IPS-NIHi11 (cell line): ENCODE measurements around the gene GABRR1.
A peak's percentile ranks its signal among the peaks of the same experiment; 100 is the strongest.
"Not testable (repeated sequence)": the region's sequence is repeated elsewhere in the genome, so short reads cannot be mapped to it uniquely, and the experiment has no call there.

ENCODE experiments used
- DNase-seq: peaks from one replicate; pipeline ENCODE4 v3.0.0; 2012; ENCODE audit warnings: mixed read lengths, low spot score

Gene GABRR1

DNA sequence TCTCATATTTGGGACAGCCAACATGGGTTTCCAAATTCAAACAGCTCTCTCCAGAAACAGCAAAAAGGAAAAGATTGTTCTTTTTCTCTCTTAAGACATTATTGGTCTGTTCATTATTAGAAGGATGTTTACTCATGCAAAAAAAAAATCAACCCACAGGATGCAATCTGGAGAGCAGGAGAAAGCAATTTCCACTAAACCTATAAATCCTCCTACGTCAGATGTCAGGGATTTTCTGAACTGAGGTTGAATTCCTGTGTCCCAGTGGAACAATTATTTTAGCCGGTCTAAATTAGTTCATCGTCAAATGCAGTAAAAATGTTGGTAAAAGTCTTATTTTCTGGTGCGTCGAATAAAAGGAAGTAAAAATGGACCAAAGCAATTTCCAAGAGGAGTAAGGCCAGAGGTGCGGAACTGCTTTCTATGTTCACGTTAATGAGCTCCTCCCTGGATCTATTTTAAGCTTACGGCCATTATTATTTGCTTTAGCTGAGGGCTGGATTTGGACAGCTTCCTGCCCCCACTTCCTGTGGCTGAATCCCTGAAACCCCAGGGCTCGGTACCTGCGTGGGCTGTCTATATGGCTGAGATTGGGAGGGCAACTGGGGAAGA, at the start of gene GABRR1:
Gene GABRR1 (minus strand): TSS at position 60 of the 612 bp plus-strand sequence. CDS start 36 bp downstream, at position 24.
- no peak for DNase-seq

DNA sequence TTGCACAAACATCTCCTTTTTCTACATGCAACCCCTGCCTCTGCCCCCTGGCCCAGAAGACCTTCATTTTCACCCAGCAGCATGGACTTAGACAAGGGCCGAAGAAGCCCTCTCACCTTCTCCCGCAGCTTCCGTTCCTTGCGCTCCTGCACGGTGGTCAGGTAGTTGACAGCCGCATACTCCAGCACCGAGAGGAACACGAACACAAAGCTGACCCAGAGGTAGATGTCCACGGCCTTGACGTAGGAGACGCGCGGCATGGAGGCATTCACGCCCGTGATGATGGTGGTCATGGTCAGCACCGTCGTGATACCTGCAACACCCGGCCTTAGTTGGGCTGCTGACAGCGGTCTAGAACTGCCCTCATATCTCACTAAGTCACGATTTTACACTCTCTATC, 47.1 kb upstream of the GABRR1 start:
- DNase-seq = no peak

DNA sequence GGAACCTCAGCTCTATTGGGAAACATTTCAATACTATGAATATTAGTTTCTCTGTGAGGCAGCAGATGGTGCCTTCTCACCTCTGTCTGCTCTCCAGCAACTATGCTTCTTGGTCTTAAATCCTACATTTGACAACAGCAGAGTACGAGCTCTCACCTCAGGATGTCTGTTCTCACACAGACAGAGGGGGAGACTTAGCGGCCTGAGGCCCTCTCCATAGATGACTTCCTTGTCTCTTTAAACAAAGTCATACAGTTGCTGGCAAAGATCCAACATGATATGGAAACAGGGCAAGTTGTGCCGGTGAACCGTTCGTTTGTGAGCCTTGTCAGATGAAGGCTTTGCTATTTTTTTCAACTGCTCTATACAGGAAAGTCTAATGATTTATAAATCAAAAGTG, 43.7 kb upstream of the GABRR1 start:
- no peak for DNase-seq

DNA sequence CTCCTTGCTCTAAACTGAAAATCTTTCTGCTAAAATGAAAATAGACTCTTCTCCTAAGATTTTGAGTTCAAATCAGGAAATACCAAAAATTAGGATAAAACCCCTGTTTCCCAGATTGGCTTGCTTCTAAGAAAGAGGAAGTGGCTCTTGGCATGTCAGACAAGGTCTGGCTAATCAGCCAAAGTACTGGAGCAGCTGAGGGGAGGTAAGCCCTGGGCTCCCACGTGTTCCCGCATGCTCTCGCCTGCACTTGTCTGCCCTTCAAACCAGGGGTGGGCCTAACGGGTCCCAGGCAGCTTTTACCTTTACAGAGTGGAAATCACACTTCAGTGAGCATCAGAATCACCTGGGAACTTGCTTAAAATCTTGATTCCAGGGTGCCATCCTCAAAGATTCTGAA, 43.2 kb upstream of the GABRR1 start:
- peak; percentile 32 for DNase-seq

DNA sequence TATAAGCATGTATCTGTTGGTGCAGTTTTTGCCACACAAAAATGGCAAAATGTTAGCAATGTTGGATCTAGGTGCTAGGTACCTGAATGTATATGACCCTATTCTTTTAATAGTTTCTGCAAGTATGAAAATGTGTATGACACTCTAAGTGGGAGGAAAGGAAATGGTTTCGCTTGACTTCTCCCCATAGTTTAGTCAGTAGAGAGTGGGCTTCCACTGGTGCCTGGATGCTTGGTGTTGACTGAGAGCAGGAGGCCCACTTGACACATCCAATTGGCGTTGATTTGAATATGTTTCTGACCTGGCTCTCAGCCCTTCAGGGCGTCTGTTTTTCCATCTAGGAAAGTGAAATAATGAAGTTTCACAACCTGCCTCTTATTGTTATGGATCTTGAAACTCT, 41.8 kb upstream of the GABRR1 start:
- DNase-seq = no peak

DNA sequence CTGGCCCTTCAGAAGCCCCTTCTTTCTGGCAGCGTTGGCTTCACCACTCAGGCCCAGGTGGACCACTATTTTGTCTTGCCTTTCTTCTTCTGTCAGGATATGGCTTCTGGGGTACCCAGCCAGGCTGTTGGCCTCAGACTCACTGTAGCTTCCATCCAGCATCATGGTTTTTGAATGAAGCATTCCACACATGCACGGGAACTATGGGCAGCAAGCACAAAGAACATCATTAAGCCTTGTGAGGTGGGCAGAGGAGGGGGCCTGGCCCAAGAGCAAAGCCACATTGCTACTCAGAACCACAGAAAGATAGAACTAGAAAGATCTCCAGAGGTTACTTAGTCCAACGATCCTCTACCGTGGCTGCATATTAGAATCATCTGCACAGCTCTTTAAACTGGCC, 40.6 kb upstream of the GABRR1 start:
- no peak for DNase-seq

DNA sequence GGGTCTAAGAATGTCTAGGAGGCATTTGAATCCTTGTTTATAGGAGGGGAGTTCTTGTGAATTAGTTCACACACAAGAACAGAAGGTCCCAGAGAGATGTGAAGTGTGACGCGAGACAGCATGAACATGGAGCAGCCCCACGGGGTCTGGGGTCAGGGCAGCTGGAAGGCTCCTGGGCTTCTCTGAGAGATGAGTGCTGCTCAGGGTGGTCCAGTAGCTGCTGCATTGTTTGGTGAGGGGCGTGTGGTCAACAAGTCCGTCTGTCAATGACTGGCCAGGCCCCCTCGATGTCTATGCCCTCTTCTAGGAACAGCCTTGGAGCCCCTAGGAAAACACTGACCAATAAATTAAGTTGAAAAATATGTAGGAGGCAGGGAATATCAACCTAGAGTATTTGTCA, 40.2 kb upstream of the GABRR1 start:
- DNase-seq = no peak

DNA sequence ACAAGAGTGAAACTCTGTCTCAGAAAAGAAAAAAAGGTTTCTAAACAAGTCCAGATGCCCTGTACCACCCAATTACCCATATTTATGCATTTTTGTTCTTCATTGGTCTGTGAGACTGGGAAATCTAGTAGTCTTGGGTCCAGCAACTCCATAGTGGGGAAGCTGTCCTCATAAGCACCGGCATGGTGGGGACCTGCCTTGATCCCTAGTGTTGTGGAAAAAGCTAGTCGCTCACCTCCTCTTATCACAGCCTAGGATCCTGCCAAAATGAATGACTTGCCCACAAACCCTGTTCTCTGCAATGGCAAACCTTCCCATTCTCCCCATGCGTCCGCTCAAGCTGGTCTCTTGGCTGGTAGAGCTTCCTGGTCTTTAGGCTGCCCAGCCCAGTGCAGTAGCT, 38.3 kb upstream of the GABRR1 start:
- no peak for DNase-seq

DNA sequence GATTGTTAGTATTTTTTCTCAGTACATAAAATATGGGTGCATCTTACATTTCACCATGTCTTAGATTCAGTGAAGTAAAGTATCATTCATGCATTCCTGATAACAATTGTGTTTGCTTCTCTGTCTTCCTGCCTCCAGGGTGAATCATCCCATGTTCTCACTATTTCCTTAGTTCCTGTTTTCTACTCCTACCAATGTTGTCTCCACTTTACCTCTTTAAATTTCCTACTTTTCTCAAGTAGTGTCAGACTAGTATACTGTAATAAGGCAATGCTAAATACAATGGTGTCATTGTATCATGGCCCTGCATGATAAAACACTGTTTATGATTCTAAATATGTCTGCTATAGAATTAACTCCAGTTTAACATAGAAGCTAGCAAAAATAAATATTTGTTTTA, 37.4 kb upstream of the GABRR1 start:
- no peak for DNase-seq

DNA sequence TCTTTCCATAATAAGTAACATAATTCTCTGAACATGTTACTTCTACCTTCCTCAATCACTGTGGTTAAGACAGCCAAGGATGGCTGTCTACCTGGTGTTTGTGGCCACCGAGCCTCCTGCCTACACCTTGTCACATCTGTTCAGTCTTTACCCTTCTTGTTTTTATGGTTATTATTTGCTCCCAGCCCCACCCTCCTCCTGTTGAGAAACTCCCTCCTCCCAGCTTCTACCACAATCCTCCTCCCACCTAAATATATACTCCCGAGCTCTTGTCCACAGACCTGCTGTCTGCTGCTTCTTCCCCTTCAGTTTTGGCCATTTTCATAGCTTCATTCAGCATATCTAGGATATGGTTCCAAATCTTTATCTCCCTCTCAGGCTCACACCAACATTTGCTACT, 35.7 kb upstream of the GABRR1 start:
- DNase-seq = no peak

DNA sequence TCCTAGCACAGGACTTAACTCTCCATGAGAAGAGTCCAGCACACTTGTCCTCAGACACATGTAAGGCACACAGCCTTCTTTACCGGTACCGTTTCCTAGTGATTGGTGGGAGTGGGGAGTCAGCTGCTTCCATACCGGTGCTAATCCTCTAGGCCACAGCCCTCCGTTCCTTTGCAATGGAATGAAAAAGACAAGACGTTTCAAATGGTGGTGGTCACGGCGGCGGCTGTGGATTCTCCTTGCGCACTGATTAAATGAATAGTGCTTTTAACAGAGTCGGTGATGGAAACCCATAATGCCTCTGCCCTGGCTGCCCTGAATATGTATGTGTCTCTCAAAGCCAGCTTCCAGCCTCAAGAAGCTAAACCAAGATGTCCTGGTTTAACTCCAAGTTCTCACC, 34.8 kb upstream of the GABRR1 start:
- DNase-seq = no peak

DNA sequence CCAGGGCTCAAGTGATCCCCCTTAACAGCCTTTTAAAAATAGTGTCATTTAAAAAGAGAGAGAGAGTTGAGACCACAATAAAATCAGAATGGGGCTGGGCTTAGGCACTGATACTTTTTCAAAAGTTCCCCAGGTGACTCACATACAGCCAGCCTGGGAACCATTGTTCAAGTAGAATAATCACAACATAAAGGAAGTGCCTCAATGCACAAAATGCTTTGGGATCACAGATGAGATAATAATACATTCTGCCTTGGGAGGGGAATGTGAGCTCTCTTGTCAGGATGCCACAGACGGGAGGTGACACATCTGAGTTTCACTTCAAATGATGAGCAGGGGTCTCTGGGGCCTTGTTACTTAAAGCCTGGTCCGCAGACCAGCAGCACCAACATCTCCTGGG, 34.0 kb upstream of the GABRR1 start:
- DNase-seq = no peak

DNA sequence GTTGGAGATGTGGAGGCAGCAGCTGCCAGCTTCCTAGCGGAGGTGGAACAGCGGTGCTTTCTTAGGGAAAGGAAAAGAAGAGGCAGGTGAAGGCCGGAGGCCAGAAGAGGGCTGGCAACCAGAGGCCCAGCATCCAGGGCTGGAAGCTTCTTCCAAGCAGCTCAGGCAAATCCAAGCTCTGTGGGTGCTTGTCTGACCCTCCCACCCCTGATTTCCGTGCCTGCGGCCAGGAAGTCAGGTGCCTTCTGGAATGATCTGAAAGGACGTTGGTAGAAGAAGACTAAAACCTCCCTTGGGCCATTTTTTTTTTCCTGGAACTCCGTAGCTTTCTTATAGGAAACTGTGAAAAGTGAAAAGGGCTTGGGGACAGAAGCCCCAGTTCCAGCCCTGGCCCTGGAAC, 33.1 kb upstream of the GABRR1 start:
- DNase-seq = no peak

DNA sequence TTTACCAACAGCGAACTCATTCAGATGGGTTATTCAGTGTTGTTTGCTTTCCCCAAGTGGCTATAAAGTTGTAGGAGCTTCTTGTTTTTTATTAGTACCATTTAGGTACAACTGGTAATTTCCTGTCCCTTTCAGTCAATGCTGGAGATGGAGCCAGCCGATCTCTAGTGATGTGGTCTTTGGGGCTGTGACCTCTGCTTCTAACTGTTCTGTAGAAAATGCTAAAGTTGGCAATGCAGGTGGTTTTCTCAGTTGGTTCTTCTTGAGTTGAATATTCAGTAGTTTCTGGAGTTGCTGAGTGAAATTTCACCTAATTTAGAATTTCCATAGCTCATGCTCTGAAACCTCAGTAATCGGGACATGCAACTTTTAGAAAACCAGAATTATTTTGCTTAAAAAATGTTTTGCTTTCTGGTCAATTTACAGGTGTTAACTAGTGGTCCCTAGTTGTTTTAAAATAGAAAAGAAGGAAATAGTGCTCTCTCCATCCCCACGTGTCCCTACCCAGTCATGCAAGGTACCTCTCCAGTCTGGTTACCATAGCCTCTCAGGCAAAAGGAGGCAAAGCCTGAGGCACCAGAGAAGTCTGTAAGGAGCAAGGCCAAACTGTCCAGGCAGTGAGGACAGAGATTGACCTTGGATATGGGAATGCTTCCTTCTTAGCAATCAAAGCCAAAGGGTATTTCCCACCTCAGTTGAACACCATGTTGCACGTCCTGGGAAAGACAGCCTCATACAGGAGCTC, 27.3 kb upstream of the GABRR1 start:
- DNase-seq = no peak

DNA sequence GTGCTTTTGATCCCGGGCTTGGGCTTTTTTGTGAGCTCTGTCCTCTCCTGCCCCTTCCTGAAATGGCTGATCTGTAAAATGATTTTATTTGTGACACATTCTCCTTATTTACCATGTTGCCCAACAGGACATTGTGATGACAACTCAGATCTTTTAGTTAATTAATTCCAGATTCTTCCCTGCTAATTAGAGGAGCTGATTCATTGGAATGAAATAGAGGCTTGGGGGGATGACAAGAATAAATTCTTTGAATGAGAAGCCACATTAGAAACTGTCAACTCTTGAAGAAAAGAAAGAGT, 26.1 kb upstream of the GABRR1 start:
- DNase-seq = no peak

DNA sequence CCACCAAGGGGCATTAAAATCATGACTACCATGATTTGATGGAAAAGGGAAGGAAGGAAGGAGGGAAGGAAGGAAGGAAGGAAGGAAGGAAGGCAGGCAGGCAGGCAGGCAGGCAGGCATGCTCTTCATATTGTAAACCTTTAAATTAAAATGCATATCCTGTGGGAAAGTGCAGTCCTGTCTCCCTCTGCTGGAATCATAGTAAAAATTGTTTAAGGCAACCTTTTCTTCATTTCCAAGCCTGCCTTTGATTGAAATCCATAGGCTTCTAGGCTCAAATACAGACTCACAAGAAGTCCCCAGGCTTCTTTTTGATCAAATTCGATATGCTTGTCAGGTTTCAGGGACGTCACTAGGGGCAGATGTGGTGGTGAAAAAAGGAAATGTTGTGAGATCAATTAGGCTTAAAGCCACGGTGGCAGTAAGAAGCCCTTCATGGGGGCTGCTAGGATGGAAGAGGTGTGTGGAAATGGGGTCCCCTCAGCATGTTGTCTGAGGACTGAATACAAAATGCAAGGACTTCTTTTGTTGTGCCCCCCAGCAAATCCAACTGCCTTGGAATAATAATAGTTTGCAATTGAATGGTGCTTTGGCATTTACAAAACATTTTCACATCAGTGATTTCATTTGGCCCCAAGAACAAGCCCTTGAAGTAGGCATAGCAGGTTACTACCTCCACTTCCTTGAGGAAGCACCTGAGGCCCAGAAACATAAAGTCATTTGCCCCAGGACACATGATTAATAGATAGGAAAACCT, 25.6 kb upstream of the GABRR1 start:
- peak; percentile 40 for DNase-seq

DNA sequence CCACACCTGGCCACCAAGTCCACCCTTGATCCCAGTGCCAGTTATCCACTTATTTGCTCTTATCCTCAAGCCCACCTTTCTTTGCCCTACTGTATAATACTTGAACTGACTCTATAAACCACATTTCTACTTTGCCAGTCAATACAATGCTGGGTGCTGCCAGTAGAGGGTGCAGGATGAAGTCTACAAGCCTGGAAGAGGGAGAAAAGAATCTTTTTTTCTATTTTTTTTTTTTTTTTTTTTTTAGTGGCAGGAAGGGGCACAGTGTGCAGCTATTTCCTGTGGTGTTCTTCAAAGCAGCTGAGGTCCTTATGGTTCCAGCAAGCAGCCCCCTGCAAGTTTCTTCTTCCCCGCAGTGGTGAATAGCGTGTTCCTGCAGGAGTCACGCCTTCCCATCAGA, 22.2 kb upstream of the GABRR1 start:
- DNase-seq = peak; percentile 46

DNA sequence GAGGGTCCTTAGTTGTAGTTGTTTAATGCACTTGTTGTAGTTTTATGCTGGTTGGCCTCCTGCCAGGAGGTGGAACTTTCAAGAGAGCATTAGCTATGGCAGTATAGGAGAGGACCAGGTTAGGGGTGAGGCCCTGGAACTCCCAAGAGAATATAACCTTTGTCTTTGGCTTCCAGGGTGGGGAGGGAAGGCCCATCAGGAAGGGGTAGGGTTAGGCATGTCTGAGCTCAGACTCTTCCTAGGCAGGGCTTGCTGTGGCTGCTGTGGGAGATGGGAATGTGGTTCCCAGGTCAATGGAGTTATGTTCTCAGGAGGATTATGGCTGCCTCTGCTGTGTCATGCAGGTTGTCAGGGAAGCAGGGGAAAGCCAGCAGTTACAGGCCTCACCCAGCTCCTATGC, 20.0 kb upstream of the GABRR1 start:
- DNase-seq = no peak

DNA sequence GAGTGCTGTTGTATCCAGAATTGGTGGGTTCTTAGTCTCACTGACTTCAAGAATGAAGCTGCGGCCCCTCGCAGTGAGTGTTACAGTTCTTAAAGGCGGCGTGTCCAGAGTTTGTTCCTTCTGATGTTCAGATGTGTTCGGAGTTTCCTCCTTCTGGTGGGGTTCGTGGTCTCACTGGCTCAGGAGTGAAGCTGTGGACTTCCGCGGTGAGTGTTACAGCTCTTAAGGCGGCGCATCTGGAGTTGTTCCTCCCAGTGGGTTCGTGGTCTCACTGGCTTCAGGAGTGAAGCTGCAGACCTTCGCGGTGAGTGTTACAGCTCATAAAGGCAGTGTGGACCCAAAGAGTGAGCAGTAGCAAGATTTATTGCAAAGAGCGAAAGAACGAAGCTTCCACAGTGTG, 16.4 kb upstream of the GABRR1 start:
- not testable (repeated sequence) for DNase-seq

DNA sequence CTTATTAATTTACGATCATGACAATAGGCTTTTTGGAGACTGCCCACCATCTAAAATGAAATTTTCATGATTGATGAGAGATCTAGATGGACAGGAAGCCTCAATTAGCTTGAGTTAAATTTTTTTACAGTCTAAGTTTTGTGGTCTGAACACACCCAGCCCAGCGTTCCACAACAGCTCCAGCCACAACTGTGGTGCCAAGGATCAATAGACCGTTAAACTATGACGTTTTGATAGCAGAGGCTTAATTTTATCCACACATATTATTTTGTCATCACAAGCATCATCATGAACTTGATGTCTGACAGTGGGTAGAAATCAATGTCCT, 5.5 kb upstream of the GABRR1 start:
- DNase-seq = no peak

DNA sequence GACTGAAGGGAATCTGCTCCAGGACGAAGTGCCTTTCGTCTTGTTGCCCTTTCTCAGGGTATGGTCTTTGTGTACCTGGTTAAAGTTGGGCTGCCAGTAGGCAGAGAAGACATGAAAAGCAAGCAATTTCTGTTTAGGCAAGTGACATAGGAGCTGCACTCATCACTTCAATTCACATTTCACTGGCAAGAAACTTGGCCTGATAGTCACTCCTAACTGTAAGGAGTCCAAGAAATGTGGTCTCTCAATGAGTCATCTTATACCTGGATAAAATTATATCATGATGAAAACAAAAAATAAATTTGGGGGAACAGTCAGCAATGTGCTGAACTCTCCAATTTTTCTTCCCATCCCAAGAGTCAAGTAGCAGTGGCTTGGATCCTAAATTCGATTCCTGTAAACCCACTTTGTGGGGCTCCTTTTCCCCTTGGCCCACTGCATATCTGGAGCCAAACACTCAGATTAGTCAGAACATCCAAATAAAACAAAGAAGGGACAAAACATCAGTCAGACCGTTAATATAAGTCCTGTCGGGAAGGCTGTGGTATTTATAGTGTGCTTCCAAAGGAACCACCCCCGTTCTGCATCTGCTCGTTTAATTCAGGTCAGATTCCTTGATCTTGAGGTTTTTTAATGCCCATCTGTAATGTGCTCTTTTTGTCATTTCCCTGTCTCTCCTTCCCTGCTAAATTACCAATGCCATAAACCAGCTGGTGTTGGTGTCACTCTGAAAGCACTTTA, 5.0 kb upstream of the GABRR1 start:
- DNase-seq = no peak

DNA sequence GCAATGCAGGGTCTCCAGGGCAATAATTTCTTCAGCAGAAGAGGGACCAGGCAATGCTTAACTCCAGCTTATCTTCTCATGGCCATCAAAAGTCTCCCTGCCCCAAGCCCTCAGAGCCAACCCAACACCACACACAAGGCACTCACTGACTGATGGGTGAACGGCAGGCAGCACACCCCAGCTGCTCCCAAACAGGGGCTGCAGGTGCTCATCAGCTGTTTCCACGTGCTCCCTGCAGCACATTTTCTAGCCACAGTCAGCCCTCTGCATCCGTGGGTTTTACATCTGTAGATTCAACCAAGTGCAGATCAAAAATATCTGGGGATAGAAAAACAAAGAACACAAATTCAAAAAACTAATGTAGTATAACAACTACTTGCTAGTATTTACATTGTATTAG, 4.0 kb upstream of the GABRR1 start:
- no peak for DNase-seq

DNA sequence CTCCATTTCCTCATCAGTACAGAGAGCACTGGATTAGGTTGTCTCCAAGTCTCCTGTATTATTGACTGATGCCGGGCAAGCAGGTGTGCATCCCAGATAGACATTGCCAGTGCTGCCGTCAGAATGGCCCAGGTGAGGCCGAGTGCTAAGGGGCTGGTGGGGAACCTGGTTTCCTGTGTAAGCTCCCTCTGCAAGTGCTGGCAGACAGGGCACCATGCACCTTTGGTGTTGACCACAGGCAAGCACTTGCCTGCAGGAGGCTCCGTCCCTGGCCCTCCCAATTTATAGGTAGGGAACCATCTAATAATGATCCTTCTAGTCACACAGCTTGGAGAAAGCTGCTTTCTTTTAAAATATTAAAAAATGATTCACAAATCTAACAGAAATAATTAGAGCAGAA, 747 bp downstream of the GABRR1 start:
- no peak for DNase-seq
